Cardiac muscle cell (in vitro differentiated cells and primary cell): ENCODE results near the gene DENND6B. TPM values are rescaled to one million over a fixed set of nuclear protein-coding genes. Genes with fewer than 3 reads are reported as not detected.

Source experiments
- DNase-seq, 2 donors: peaks; one replicate each; pipeline versions ENCODE4 v3.0.0 to v3.0.0-alpha.2; 2010 to 2017; ENCODE audit warnings: low read depth in 1 of 2, low spot score in 1 of 2
- H3K27ac ChIP-seq: fragments of 200-600 bp; sonication (generic); 2 replicates; pipeline ENCODE4 v1.5.1; 2016
- H3K27me3 ChIP-seq: fragments of 200-600 bp; sonication (generic); 2 replicates; pipeline ENCODE4 v1.6.0; 2016; ENCODE audit warnings: control low read depth
- H3K36me3 ChIP-seq: fragments of 200-600 bp; sonication (generic); 2 replicates; pipeline ENCODE4 v1.5.1; 2016; ENCODE audit warnings: control low read depth
- H3K4me1 ChIP-seq: fragments of 200-600 bp; sonication (generic); 2 replicates; pipeline ENCODE4 v1.8.1; 2017; ENCODE audit warnings: low read depth, mild to moderate bottlenecking, mixed run types
- H3K4me3 ChIP-seq: fragments of 200-600 bp; sonication (generic); 2 replicates; pipeline ENCODE4 v1.5.1; 2016; ENCODE audit warnings: mild to moderate bottlenecking
- H3K9me3 ChIP-seq: fragments of 200-600 bp; sonication (generic); 2 replicates; pipeline ENCODE4 v1.5.1; 2017; ENCODE audit warnings: low read depth, mild to moderate bottlenecking, control low read depth
- polyA plus RNA-seq: library from polyadenylated mRNA; unstranded; fragments of >200 nt; fragmentation: Nextera tagmentation; extraction: Ambion mirVana; gene quantifications from 2 replicates; pipeline ENCODE4 v1.2.1, GENCODE V29; 2016
- total RNA-seq: library from RNA; depleted of rRNA; stranded (reverse); fragments of >200 nt; gene quantifications from 2 replicates; pipeline ENCODE4 v1.2.3, GENCODE V29; 2016
- TF ChIP-seq, protein P1 (sequence below): IDR thresholded peaks from 2 replicates; pipeline ENCODE4 v1.5.1; 2012; ENCODE audit warnings: low read depth, mild to moderate bottlenecking, low read length

DENND6B gene
- total and polyA plus RNA-seq, 2 experiments from 2014 or later: 7.0 to 13.3 TPM

DNA sequence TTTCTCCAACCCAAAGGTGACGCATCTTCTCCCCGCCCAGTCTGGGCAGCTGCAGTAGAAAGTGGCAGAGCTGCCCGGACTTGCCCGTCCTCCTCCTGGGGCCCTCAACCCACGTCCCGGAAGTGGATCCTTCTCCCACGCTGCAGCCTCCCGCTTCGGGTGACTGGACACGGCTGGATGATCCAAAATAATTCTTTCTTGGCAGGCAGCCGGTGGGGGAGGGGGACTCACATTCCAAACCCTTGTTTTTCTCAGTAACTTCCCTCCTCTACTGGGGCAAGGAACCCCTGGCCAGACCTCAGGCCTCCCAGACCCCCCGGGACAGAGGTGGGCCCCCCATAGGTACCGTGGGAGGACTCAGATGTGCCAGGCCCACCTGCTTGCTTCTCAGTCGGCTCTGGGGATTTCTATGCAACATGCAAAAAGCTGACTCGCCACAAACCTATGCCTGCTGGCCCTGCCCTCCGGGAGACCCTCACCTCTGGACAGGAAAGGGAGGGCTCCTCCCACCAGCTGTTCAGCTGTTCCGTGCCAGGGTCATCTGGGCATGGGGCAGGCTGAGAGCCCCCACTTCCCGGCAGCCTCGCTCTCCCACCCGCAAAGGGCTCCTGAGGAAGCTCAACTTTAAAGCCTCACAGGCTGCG lies 20.8 kb downstream of the DENND6B start:
- TF ChIP-seq, protein P1, sequence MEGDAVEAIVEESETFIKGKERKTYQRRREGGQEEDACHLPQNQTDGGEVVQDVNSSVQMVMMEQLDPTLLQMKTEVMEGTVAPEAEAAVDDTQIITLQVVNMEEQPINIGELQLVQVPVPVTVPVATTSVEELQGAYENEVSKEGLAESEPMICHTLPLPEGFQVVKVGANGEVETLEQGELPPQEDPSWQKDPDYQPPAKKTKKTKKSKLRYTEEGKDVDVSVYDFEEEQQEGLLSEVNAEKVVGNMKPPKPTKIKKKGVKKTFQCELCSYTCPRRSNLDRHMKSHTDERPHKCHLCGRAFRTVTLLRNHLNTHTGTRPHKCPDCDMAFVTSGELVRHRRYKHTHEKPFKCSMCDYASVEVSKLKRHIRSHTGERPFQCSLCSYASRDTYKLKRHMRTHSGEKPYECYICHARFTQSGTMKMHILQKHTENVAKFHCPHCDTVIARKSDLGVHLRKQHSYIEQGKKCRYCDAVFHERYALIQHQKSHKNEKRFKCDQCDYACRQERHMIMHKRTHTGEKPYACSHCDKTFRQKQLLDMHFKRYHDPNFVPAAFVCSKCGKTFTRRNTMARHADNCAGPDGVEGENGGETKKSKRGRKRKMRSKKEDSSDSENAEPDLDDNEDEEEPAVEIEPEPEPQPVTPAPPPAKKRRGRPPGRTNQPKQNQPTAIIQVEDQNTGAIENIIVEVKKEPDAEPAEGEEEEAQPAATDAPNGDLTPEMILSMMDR: no peak
- H3K27me3 ChIP-seq: no peaks in the 10 kb centered on the region
- peaks cover 60% of the 10 kb centered on the region for H3K4me1 ChIP-seq
- peak overlapping the region; percentile 77 for H3K4me3 ChIP-seq
- peak overlapping the region; percentile 63 for H3K27ac ChIP-seq
- no peaks in the 10 kb centered on the region for H3K36me3 ChIP-seq
- H3K9me3 ChIP-seq: no peaks in the 10 kb centered on the region
- DNase-seq: peak; percentile 57 to 97

DNA sequence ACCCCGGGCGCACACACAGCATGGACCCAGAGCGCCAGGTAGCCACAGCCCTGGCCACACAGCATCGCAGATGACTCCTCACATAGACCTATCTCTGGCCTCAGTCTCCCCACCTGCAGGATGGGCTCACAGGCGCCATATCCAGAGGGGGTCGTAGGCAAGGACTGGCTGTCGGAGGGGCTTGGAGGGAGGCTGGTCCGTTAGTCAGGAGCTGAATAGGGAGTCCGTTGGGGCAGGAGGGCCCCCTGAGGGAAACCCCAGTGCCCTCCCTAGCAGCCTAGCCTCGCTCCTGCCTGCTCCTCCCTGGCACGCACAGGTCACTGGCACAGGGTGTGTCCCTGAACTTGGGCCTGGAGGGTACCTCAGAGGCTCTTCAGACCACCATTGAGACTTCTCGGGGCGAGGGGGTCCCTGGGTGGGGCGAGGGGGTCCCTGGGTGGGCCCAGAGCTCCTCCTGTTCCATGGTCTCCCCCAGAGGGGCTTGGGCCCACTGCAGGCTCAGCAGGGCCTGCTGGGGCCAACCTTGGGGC lies 21.4 kb downstream of the DENND6B start:
- Histone ChIP-seq H3K9me3 (no peaks in the 10 kb centered on the region), H3K27me3 (no peaks in the 10 kb centered on the region), H3K27ac (peak overlapping the region; percentile 63), H3K4me3 (peak overlapping the region; percentile 77), H3K4me1 (peaks cover 60% of the 10 kb centered on the region), H3K36me3 (no peaks in the 10 kb centered on the region)
- TF ChIP-seq, protein P1: no peak
- DNase-seq: no peak

DNA sequence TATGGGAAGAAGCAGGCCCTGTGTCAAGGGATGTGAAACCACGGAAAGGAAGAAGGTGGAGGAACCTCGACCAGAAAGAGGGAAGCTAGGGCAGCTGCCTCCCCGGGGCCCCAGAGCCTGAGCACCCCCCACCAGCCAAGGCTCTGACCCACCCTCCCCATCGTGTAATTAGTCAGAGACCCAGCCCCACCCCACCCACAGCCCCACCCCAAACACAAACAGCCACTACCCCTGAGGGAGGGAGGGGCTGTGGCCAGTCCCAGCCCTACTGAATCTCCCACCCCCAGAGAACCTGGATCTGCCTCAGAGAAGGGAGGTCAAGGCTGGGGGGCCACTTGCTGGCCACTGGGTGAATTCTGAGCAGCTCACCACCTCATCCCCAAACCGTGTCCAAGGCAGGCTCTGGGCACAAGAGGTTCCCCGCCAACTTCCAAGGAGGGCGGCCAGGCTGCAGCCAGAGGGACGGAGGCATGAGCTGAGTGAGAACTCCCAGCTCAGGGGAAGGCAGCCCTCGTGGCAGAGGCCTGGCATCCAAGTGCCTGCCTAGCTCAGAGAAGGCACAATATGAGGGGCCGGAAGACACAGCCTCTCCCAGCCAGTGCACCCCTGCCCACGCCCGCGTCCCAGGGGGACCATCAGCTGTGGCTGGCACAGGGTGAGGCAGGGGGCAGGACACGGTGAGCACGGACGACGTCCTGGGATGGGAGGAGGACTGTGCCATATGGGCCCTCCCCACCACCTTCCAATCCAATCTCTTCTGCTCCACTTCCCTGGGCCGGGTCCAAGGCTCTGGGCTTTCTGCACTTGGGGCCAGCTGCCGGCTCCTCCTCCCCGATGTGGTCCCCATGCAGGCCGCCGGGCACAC lies 22.1 kb downstream of the DENND6B start:
- Histone ChIP-seq H3K27ac (peak overlapping the region; percentile 84), H3K36me3 (no peaks in the 10 kb centered on the region), H3K4me3 (no peak overlapping the region), H3K27me3 (no peaks in the 10 kb centered on the region), H3K4me1 (peaks cover 64% of the 10 kb centered on the region), H3K9me3 (no peaks in the 10 kb centered on the region)
- peak in 1 of 2 donors; percentile 51 for DNase-seq
- TF ChIP-seq, protein P1: no peak

DNA sequence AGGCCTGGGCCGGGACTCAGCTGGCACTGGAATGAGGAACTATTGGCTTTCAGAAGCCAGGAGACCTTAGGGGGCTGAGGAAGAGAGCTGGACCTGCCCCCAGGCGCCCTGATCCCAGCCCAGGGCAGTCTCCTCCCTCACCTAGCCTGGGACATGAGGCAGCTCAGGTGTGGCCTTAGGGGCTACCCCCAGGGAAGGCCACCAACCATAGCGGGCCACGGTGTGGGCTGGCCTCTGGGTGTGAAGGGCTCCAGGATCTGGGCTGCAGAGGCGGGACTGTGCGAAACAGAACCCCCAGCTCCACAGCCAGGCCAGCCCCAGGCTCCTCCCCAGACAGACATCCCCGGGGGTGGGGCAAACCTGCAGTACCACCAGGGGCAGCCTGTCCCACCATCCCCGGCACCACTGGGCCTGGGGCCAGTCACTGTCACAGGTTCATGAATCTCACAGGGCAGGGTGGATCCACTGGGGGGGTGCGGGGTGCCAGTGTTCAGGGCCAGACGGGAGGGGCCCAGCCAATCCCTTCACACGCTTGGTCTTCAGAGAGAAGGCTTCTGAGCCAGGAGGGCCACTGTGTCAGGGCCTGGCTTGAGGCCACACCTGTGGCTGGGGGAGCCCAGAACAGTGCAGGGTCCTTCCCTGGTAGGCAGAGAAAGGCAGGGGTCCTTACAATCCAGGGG lies 22.8 kb downstream of the DENND6B start:
- no peaks in the 10 kb centered on the region for H3K9me3 ChIP-seq
- TF ChIP-seq, protein P1: no peak
- no peak overlapping the region for H3K4me3 ChIP-seq
- peak overlapping the region; percentile 84 for H3K27ac ChIP-seq
- H3K27me3 ChIP-seq: no peaks in the 10 kb centered on the region
- H3K36me3 ChIP-seq: no peaks in the 10 kb centered on the region
- H3K4me1 ChIP-seq: peaks cover 68% of the 10 kb centered on the region
- peak in 1 of 2 donors; percentile 49 for DNase-seq

DNA sequence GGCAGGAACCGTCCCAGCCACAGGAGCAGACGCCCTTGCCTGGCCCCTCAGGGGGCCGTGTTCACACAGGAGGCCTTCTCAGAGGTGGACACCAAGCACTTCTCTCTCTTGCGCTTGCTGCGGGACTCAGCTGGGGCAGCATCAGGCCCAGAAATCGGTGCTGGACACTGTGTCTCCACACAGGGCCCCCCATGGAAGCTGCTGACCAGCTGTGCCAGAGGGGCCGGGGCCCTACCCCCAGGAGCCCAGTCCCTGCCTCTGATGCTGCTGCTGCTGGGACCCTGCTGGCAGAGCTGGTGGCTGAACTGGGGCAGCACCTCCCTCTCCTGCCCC lies 23.3 kb downstream of the DENND6B start:
- H3K4me1 ChIP-seq: peaks cover 63% of the 10 kb centered on the region
- no peak overlapping the region for H3K4me3 ChIP-seq
- no peaks in the 10 kb centered on the region for H3K27me3 ChIP-seq
- no peaks in the 10 kb centered on the region for H3K36me3 ChIP-seq
- no peak for DNase-seq
- TF ChIP-seq, protein P1: no peak
- H3K27ac ChIP-seq: peak overlapping the region; percentile 84
- H3K9me3 ChIP-seq: no peaks in the 10 kb centered on the region
